OCI-LY7 (cell line): ENCODE measurements around the gene ASB7.
"Not testable (repeated sequence)": the region's sequence is repeated elsewhere in the genome, so short reads cannot be mapped to it uniquely, and the experiment has no call there.

ENCODE experiments used
- EZH2phosphoT487 ChIP-seq: fragments of 200-600 bp; sonication (generic); IDR thresholded peaks from 2 replicates; pipeline ENCODE4 v1.6.1; 2018; ENCODE audit warnings: low read depth, borderline replicate concordance, mild to moderate bottlenecking, mixed run types, antibody characterized with exemption, low read length, moderate library complexity, mixed read lengths
- TF ChIP-seq, protein P1 (sequence below): fragments of 200-600 bp; sonication (generic); conservative IDR thresholded peaks from 2 replicates; pipeline ENCODE4 v1.5.1; 2014; ENCODE audit warnings: mild to moderate bottlenecking, antibody characterized with exemption, low read length, moderate library complexity, mixed read lengths

GRCh38 chr15:100591163-100591562 is 11.2 kb upstream of the ASB7 start:
- TF ChIP-seq, protein P1, sequence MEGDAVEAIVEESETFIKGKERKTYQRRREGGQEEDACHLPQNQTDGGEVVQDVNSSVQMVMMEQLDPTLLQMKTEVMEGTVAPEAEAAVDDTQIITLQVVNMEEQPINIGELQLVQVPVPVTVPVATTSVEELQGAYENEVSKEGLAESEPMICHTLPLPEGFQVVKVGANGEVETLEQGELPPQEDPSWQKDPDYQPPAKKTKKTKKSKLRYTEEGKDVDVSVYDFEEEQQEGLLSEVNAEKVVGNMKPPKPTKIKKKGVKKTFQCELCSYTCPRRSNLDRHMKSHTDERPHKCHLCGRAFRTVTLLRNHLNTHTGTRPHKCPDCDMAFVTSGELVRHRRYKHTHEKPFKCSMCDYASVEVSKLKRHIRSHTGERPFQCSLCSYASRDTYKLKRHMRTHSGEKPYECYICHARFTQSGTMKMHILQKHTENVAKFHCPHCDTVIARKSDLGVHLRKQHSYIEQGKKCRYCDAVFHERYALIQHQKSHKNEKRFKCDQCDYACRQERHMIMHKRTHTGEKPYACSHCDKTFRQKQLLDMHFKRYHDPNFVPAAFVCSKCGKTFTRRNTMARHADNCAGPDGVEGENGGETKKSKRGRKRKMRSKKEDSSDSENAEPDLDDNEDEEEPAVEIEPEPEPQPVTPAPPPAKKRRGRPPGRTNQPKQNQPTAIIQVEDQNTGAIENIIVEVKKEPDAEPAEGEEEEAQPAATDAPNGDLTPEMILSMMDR: not testable (repeated sequence)
- TF ChIP-seq EZH2phosphoT487: not testable (repeated sequence)
